Measurements from ENCODE around the gene CLDN11.

CLDN11 gene

GRCh38 chr3:170428095-170428494 lies 9.4 kb downstream of the CLDN11 start:
- DNase-seq, result no peak

GRCh38 chr3:170429050-170429449 lies 10.4 kb downstream of the CLDN11 start:
- no peak for DNase-seq

GRCh38 chr3:170431054-170431453 lies 12.4 kb downstream of the CLDN11 start:
- DNase-seq, result no peak

GRCh38 chr3:170432416-170432815 lies 13.7 kb downstream of the CLDN11 start:
- DNase-seq, result no peak

- no peak for DNase-seq
Observed at GRCh38 chr3:170436697-170437096, 18.0 kb downstream of the CLDN11 start.

- DNase-seq, result no peak
Observed at GRCh38 chr3:170437176-170437575, 18.5 kb downstream of the CLDN11 start.

- no peak for DNase-seq
Observed at GRCh38 chr3:170437696-170438407, 19.2 kb downstream of the CLDN11 start.

- no peak for DNase-seq
Observed at GRCh38 chr3:170438836-170439235, 20.2 kb downstream of the CLDN11 start.

- DNase-seq, result no peak
Observed at GRCh38 chr3:170440344-170440743, 21.7 kb downstream of the CLDN11 start.

- no peak for DNase-seq
Observed at GRCh38 chr3:170441412-170441811, 22.7 kb downstream of the CLDN11 start.

- no peak for DNase-seq
Observed at GRCh38 chr3:170442947-170443346, 24.3 kb downstream of the CLDN11 start.

- DNase-seq, result no peak
Observed at GRCh38 chr3:170443457-170443856, 24.8 kb downstream of the CLDN11 start.

GRCh38 chr3:170448584-170448983 lies 29.9 kb downstream of the CLDN11 start:
- no peak for DNase-seq

- DNase-seq, result no peak
Observed at GRCh38 chr3:170450039-170450438, 31.4 kb downstream of the CLDN11 start.

GRCh38 chr3:170454509-170454908 lies 35.8 kb downstream of the CLDN11 start:
- no peak for DNase-seq

GRCh38 chr3:170458285-170458684 lies 39.6 kb downstream of the CLDN11 start:
- no peak for DNase-seq

GRCh38 chr3:170463011-170463410 lies 44.3 kb downstream of the CLDN11 start:
- no peak for DNase-seq

GRCh38 chr3:170465955-170466354 lies 47.3 kb downstream of the CLDN11 start:
- DNase-seq, result no peak

- DNase-seq, result no peak
Observed at GRCh38 chr3:170467007-170467406, 48.3 kb downstream of the CLDN11 start.

GRCh38 chr3:170467571-170468147 lies 49.0 kb downstream of the CLDN11 start:
- DNase-seq, result no peak

- DNase-seq, result no peak
Observed at GRCh38 chr3:170469151-170470062, 50.7 kb downstream of the CLDN11 start.

- no peak for DNase-seq
Observed at GRCh38 chr3:170470063-170471016, 51.7 kb downstream of the CLDN11 start.

- DNase-seq, result no peak
Observed at GRCh38 chr3:170471149-170471548, 52.5 kb downstream of the CLDN11 start.

All from CD4-positive, alpha-beta T cell treated with Interleukin-17A for 1 hour (primary cell).